NT2/D1 (cell line): ENCODE results near the gene NAT9.

ENCODE experiments used
- DNase-seq: peaks from one replicate; pipeline ENCODE4 v3.0.0-alpha.2; 2011; ENCODE audit warnings: low read depth, low spot score
- H3K27me3 ChIP-seq: 2 replicates; pipeline ENCODE4 v1.6.0; 2011; ENCODE audit warnings: mild to moderate bottlenecking; ENCODE audit not compliant: insufficient read length, insufficient read depth
- H3K36me3 ChIP-seq: 2 replicates; pipeline ENCODE4 v1.6.1; 2011; ENCODE audit warnings: mild to moderate bottlenecking, low read length, mixed read lengths; ENCODE audit not compliant: insufficient read depth, insufficient read length
- H3K4me1 ChIP-seq: 2 replicates; pipeline ENCODE4 v1.5.1; 2011; ENCODE audit not compliant: insufficient read depth, insufficient read length
- H3K4me3 ChIP-seq: 2 replicates; pipeline ENCODE4 v1.5.1; 2011; ENCODE audit warnings: low read depth; ENCODE audit not compliant: insufficient read length
- H3K9ac ChIP-seq: 2 replicates; pipeline ENCODE4 v1.6.0; 2011; ENCODE audit warnings: low read depth; ENCODE audit not compliant: insufficient read length
- H3K9me3 ChIP-seq: 2 replicates; pipeline ENCODE4 v1.5.1; 2011; ENCODE audit warnings: mild to moderate bottlenecking, low read length; ENCODE audit not compliant: insufficient read depth
- SUZ12 ChIP-seq: IDR thresholded peaks from 2 replicates; pipeline ENCODE4 v1.6.1; 2011; ENCODE audit not compliant: insufficient read length, insufficient read depth; ENCODE audit errors: extremely low read depth
- YY1 ChIP-seq: IDR thresholded peaks from 2 replicates; pipeline ENCODE4 v1.6.1; 2011; ENCODE audit not compliant: insufficient read length, insufficient read depth
- ZNF274 ChIP-seq: IDR thresholded peaks from 2 replicates; pipeline ENCODE4 v1.6.1; 2011; ENCODE audit warnings: mild to moderate bottlenecking, low read depth, low read length

NAT9 gene

DNA sequence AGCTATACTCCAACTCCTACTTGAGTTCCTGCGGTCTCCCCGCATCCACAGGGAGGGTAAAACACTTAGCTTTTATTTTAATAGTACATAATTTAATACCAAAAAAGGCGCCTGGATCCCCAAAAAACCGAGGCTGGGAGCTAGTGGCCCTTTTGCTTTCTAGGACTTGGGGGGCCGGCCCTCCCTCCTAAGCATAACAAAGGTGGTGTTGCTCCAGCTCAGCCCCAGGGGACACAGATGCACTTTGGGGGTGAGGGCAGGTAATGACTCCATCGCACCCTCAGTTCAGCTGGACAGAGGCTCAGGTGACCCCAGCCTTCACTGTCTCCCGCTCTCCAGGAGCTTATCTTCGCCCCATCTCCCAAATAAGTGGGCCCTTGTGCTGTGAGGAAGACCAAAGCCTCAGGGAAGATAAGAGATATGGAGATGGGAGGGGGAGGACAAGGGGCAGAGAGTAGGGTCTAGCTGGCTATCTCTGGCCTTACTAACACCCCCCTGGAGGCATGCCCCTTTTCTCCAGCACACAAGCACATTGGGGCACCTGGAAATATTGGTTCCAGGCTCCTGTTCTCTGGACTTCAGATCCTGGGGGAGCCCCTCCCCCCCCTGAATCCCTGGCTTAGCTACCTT is 30.5 kb downstream of the NAT9 start:
- H3K9ac ChIP-seq: peak overlapping the region; percentile 12
- no peak for TF ChIP-seq YY1
- no peak for TF ChIP-seq SUZ12
- no peak for TF ChIP-seq ZNF274
- H3K27me3 ChIP-seq: no peaks in the 10 kb centered on the region
- H3K36me3 ChIP-seq: peaks cover under 1% of the 10 kb centered on the region
- H3K9me3 ChIP-seq: no peaks in the 10 kb centered on the region
- DNase-seq: no peak
- H3K4me3 ChIP-seq: no peak overlapping the region
- H3K4me1 ChIP-seq: peaks cover 31% of the 10 kb centered on the region

DNA sequence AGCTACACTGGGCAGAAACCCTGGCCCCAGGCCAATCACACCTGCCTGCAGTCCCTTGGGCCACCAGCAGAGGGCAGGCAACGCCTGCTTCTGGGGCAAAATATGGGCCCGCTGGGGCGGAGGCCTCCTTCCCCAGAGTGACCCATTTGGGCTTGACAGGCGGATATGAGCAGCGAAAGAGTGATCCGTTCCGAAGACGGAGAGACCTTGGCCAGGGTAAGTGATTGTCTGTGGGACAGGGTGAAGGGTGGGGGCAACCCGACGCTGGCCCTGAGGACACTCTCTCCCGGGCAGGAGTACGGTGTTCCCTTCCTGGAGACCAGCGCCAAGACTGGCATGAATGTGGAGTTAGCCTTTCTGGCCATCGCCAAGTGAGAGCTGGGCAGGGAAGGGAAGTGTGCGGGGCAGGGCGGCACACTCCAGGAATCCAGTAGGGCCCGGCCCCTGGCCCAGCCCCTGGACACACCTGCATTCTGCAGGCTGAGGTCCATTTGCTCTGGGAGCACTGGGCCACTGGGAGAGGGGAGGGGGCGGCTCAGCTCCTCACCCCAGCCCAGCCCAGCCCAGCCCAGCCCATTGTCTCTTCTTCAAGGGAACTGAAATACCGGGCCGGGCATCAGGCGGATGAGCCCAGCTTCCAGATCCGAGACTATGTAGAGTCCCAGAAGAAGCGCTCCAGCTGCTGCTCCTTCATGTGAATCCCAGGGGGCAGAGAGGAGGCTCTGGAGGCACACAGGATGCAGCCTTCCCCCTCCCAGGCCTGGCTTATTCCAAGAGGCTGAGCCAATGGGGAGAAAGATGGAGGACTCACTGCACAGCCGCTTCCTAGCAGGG is 31.2 kb downstream of the NAT9 start:
- Histone ChIP-seq H3K4me3 (no peak overlapping the region), H3K36me3 (no peaks in the 10 kb centered on the region), H3K9me3 (no peaks in the 10 kb centered on the region), H3K27me3 (no peaks in the 10 kb centered on the region), H3K4me1 (peaks cover 26% of the 10 kb centered on the region), H3K9ac (no peak overlapping the region)
- no peak for TF ChIP-seq ZNF274
- DNase-seq: no peak

DNA sequence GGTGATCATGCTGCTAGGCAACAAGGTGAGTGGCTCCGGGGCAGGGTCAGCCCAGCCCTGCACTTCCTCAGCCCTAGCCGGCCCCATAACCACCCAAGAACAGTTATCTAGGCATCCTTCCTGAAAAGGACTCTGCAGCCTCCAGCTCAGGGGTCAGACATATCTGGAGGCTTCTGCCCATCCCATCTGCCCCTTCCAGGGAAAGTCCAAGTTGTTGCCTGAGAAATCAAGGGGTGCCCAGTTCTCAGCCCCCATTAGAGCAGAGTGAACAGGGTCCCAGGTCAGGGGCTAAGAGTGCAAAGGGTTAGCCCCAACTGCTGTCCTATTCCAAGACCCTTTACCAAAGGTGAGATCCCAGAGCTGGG is 31.8 kb downstream of the NAT9 start:
- H3K4me1 ChIP-seq: peaks cover 26% of the 10 kb centered on the region
- H3K27me3 ChIP-seq: no peaks in the 10 kb centered on the region
- H3K9me3 ChIP-seq: no peaks in the 10 kb centered on the region
- H3K9ac ChIP-seq: no peak overlapping the region
- H3K4me3 ChIP-seq: no peak overlapping the region
- no peak for DNase-seq
- no peaks in the 10 kb centered on the region for H3K36me3 ChIP-seq
- TF ChIP-seq SUZ12 (no peak), YY1 (no peak), ZNF274 (no peak)

DNA sequence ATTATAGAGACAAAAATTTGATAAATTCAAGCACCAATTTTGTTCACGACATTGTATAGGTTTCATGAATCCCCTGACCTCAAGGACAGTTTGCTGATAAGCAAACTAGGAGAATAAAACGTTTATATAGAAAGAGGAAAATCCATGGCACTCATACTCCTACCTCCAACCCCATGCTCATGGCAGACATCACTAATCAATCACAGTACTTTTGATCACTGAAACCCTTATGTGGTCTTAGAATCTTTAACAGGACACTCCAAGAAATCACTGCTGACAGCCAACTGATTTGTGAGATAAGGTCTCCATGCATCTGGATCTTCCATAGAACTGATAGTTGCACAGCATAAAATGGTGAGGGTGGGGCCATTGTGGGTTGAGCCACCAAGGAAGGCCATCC is 32.4 kb downstream of the NAT9 start:
- Histone ChIP-seq H3K4me1 (peaks cover 27% of the 10 kb centered on the region), H3K9ac (no peak overlapping the region), H3K36me3 (no peaks in the 10 kb centered on the region), H3K27me3 (no peaks in the 10 kb centered on the region), H3K4me3 (no peak overlapping the region), H3K9me3 (no peaks in the 10 kb centered on the region)
- DNase-seq: no peak
- no peak for TF ChIP-seq SUZ12

DNA sequence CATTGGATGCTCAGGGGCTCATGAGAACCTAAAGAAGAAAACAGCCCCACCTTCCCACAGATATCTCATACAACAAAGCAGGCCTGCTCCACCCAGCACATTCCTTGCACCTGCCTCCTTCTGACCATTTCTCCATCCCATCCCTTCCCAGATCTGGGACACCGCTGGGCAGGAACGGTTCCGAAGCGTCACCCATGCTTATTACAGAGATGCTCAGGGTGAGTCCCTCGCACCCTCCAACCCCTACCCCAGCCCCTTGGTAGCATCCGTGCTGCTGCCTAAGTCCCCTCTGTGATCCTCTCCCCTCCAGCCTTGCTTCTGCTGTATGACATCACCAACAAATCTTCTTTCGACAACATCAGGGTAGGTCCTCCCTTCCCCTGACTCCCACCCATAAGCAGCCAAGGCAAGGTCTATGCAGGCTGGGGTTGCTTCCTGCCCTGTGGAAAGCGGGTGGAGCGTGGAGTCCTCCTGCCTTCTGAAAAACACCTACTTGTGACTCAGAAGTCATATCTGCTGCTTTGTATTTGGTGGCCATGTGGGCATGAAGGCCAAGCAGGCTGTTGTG is 33.1 kb downstream of the NAT9 start:
- Histone ChIP-seq H3K27me3 (no peaks in the 10 kb centered on the region), H3K4me1 (peaks cover 33% of the 10 kb centered on the region), H3K4me3 (no peak overlapping the region), H3K36me3 (no peaks in the 10 kb centered on the region), H3K9ac (no peak overlapping the region), H3K9me3 (no peaks in the 10 kb centered on the region)
- DNase-seq: no peak
- no peak for TF ChIP-seq YY1
- TF ChIP-seq SUZ12: no peak
- no peak for TF ChIP-seq ZNF274

DNA sequence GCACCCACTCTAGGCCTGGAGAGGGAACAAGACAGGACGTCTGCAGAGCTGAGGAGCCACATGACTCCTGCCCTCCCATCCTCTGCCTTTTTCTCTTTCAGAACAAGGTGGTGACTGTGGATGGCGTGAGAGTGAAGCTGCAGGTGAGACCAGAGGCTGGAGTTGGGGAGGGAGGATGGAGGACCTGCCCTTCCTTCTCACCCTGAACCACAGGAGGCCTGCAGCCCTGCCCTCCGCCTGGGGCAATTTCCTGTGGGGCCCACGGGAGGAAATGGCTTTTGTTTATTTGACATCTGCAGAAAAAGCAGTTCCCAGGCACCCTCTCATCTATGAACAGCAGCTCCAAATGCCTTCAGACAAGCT is 34.0 kb downstream of the NAT9 start:
- H3K9ac ChIP-seq: no peak overlapping the region

DNA sequence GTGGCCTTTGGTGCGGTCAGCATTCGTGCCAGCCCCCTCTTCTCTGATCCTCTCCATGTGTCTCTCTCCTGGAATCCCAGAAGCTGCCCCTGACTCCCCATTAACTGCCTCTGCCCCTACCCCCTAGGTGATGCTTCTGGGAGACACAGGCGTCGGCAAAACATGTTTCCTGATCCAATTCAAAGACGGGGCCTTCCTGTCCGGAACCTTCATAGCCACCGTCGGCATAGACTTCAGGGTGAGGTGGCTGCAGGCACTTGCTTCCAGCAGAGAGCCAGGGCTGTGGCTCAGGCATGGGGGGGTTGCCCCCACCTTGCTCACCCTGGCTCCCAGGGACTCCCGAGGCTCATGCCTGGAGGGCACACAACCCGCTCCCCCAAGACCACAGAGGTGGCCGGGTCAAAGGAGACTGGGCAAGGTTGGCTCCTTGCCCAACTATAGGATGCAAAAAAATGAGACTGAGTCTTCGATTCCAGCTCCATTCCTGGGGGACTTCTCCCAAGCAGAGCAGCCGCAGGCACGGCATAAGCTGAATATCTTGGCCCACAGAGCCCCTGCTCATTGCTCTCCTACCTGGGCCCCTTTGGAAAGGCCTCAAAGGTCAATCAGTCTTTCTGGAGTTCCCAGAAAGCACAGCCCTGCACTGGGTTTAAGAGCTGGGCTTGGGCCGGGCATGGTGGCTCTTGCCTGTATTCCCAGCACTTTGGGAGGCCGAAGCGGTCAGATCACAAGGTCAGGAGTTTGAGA is 35.3 kb downstream of the NAT9 start:
- DNase-seq: no peak

More for the DNA sequence above, 34.0 kb downstream of the NAT9 start:
- H3K4me3 ChIP-seq: no peak overlapping the region
- no peak for DNase-seq
- no peaks in the 10 kb centered on the region for H3K9me3 ChIP-seq
- peaks cover 28% of the 10 kb centered on the region for H3K4me1 ChIP-seq
- H3K27me3 ChIP-seq: no peaks in the 10 kb centered on the region
- TF ChIP-seq YY1 (no peak), SUZ12 (no peak), ZNF274 (no peak)
- H3K36me3 ChIP-seq: no peaks in the 10 kb centered on the region

More for the DNA sequence above, 35.3 kb downstream of the NAT9 start:
- Histone ChIP-seq H3K9ac (no peak overlapping the region), H3K27me3 (no peaks in the 10 kb centered on the region), H3K9me3 (no peaks in the 10 kb centered on the region), H3K36me3 (no peaks in the 10 kb centered on the region), H3K4me3 (no peak overlapping the region), H3K4me1 (peaks cover 17% of the 10 kb centered on the region)
- TF ChIP-seq SUZ12 (no peak), ZNF274 (no peak), YY1 (no peak)
